Mucosa of rectum (tissue), 2 donors: ENCODE measurements around the gene PARP6.

Experiments used
- H3K27ac ChIP-seq, 2 donors: one replicate each; pipeline ENCODE4 v1.7.0; 2013; ENCODE audit warnings: inconsistent platforms in 2 of 2, low read depth in 2 of 2, low read length in 2 of 2
- H3K27me3 ChIP-seq, 2 donors: one replicate each; pipeline ENCODE4 v1.7.0; 2013; ENCODE audit warnings: low read length in 2 of 2; ENCODE audit not compliant: control insufficient read depth in 2 of 2, insufficient read depth in 2 of 2
- H3K36me3 ChIP-seq, 2 donors: one replicate each; pipeline ENCODE4 v1.7.0; 2013; ENCODE audit warnings: low read length in 2 of 2; ENCODE audit not compliant: control insufficient read depth in 2 of 2, insufficient read depth in 2 of 2
- H3K4me1 ChIP-seq, 2 donors: one replicate each; pipeline ENCODE4 v1.7.0; 2013; ENCODE audit warnings: low read length in 2 of 2, mild to moderate bottlenecking in 1 of 2; ENCODE audit not compliant: control insufficient read depth in 2 of 2, insufficient read depth in 2 of 2
- H3K4me3 ChIP-seq, 2 donors: one replicate each; pipeline ENCODE4 v1.7.0; 2013; ENCODE audit warnings: low read length in 2 of 2
- H3K9ac ChIP-seq, 2 donors: one replicate each; pipeline ENCODE4 v1.7.0; 2013; ENCODE audit warnings: low read length in 2 of 2, low read depth in 1 of 2, mild to moderate bottlenecking in 1 of 2
- H3K9me3 ChIP-seq, 2 donors: one replicate each; pipeline ENCODE4 v1.7.0; 2013; ENCODE audit warnings: low read length in 2 of 2; ENCODE audit not compliant: control insufficient read depth in 2 of 2
- donor health status: healthy.
- donor health status: Normal muscosa, but diverticular disease.

Gene PARP6

GRCh38 chr15:72306211-72306785 lies 33.9 kb upstream of the PARP6 start:
- no peak overlapping the region for H3K9ac ChIP-seq
- no peak overlapping the region for H3K27ac ChIP-seq
- H3K27me3 ChIP-seq = no peaks in the 10 kb centered on the region
- H3K4me1 ChIP-seq = no peaks in the 10 kb centered on the region
- no peaks in the 10 kb centered on the region for H3K36me3 ChIP-seq
- H3K4me3 ChIP-seq = no peak overlapping the region
- H3K9me3 ChIP-seq = no peaks in the 10 kb centered on the region

- Histone ChIP-seq H3K9me3 (no peaks in the 10 kb centered on the region), H3K36me3 (no peaks in the 10 kb centered on the region), H3K27ac (no peak overlapping the region), H3K4me3 (no peak overlapping the region), H3K4me1 (no peaks in the 10 kb centered on the region), H3K9ac (no peak overlapping the region), H3K27me3 (no peaks in the 10 kb centered on the region)
These were observed 32.2 kb upstream of the PARP6 start for GRCh38 chr15:72304596-72304995.

GRCh38 chr15:72302955-72303354 lies 30.6 kb upstream of the PARP6 start:
- Histone ChIP-seq H3K9me3 (no peaks in the 10 kb centered on the region), H3K36me3 (no peaks in the 10 kb centered on the region), H3K27ac (no peak overlapping the region), H3K4me1 (no peaks in the 10 kb centered on the region), H3K9ac (no peak overlapping the region), H3K4me3 (no peak overlapping the region), H3K27me3 (no peaks in the 10 kb centered on the region)

GRCh38 chr15:72289597-72290325 lies 17.4 kb upstream of the PARP6 start:
- H3K4me3 ChIP-seq = no peak overlapping the region
- H3K27ac ChIP-seq = no peak overlapping the region
- no peaks in the 10 kb centered on the region for H3K36me3 ChIP-seq
- H3K4me1 ChIP-seq = no peaks in the 10 kb centered on the region
- H3K9ac ChIP-seq = no peak overlapping the region
- no peaks in the 10 kb centered on the region for H3K9me3 ChIP-seq
- H3K27me3 ChIP-seq = no peaks in the 10 kb centered on the region

- Histone ChIP-seq H3K9ac (no peak overlapping the region), H3K36me3 (no peaks in the 10 kb centered on the region), H3K4me3 (no peak overlapping the region)
These were observed 16.6 kb upstream of the PARP6 start for GRCh38 chr15:72288796-72289596.

GRCh38 chr15:72285927-72286516 lies 13.7 kb upstream of the PARP6 start:
- no peaks in the 10 kb centered on the region for H3K9me3 ChIP-seq
- no peaks in the 10 kb centered on the region for H3K36me3 ChIP-seq
- no peaks in the 10 kb centered on the region for H3K27me3 ChIP-seq
- no peak overlapping the region for H3K27ac ChIP-seq
- H3K4me3 ChIP-seq = no peak overlapping the region
- H3K4me1 ChIP-seq = no peaks in the 10 kb centered on the region
- no peak overlapping the region for H3K9ac ChIP-seq

More at GRCh38 chr15:72288796-72289596, 16.6 kb upstream of the PARP6 start:
- no peaks in the 10 kb centered on the region for H3K9me3 ChIP-seq
- H3K27me3 ChIP-seq = no peaks in the 10 kb centered on the region
- no peak overlapping the region for H3K27ac ChIP-seq
- H3K4me1 ChIP-seq = no peaks in the 10 kb centered on the region

- H3K4me1 ChIP-seq = no peaks in the 10 kb centered on the region
- no peak overlapping the region for H3K4me3 ChIP-seq
- no peaks in the 10 kb centered on the region for H3K36me3 ChIP-seq
- H3K9ac ChIP-seq = no peak overlapping the region
- H3K9me3 ChIP-seq = no peaks in the 10 kb centered on the region
- no peak overlapping the region for H3K27ac ChIP-seq
- no peaks in the 10 kb centered on the region for H3K27me3 ChIP-seq
These were observed 13.0 kb upstream of the PARP6 start for GRCh38 chr15:72285402-72285801.

- no peak overlapping the region for H3K27ac ChIP-seq
- no peaks in the 10 kb centered on the region for H3K9me3 ChIP-seq
- no peak overlapping the region for H3K4me3 ChIP-seq
- no peaks in the 10 kb centered on the region for H3K27me3 ChIP-seq
- no peaks in the 10 kb centered on the region for H3K4me1 ChIP-seq
- no peaks in the 10 kb centered on the region for H3K36me3 ChIP-seq
- H3K9ac ChIP-seq = no peak overlapping the region
These were observed 12.4 kb upstream of the PARP6 start for GRCh38 chr15:72284781-72285180.

GRCh38 chr15:72281713-72282112 lies 9.4 kb upstream of the PARP6 start:
- no peaks in the 10 kb centered on the region for H3K9me3 ChIP-seq
- H3K4me3 ChIP-seq = no peak overlapping the region
- H3K4me1 ChIP-seq = no peaks in the 10 kb centered on the region
- no peaks in the 10 kb centered on the region for H3K36me3 ChIP-seq
- no peak overlapping the region for H3K27ac ChIP-seq
- no peak overlapping the region for H3K9ac ChIP-seq
- H3K27me3 ChIP-seq = no peaks in the 10 kb centered on the region

GRCh38 chr15:72280751-72281150 lies 8.4 kb upstream of the PARP6 start:
- Histone ChIP-seq H3K27ac (no peak overlapping the region), H3K4me3 (no peak overlapping the region), H3K36me3 (no peaks in the 10 kb centered on the region), H3K27me3 (no peaks in the 10 kb centered on the region), H3K9me3 (no peaks in the 10 kb centered on the region), H3K9ac (no peak overlapping the region), H3K4me1 (no peaks in the 10 kb centered on the region)
